SU-DHL-6 (cell line): ENCODE results near the gene OR10A6.

Experiments used
- EZH2phosphoT487 ChIP-seq: fragments of 200-600 bp; sonication (generic), shearing (Covaris generic); conservative IDR thresholded peaks from 2 replicates; pipeline ENCODE4 v1.6.1; 2018; ENCODE audit warnings: mild to moderate bottlenecking, antibody characterized with exemption, low read length, moderate library complexity, mixed read lengths
- TF ChIP-seq, protein P1 (sequence below): fragments of 200-600 bp; sonication (generic); IDR thresholded peaks from one replicate; pipeline ENCODE4 v1.5.1; 2017; ENCODE audit warnings: antibody characterized with exemption, mild to moderate bottlenecking, low read length, moderate library complexity; ENCODE audit not compliant: insufficient read depth, poor library complexity, severe bottlenecking

DNA sequence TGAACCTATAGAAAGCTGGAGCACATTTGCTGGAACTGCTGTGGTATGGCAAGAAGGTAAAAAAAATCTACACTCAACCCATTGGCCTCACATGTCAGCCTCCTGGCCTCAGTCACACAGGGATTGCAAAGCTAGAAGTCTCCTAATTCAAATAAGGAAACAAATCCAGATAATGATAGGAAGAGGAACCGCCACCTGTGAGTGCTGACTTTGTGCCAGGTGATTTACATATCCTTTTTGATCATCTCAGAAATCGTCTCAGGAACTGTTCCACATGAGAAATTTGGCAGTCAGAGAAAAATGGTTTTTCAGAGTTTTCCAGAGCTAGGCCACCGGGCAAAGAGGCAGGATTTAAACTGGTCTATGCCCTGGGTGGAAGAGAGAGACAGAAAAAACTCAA is 33.2 kb upstream of the OR10A6 start:
- TF ChIP-seq, protein P1, sequence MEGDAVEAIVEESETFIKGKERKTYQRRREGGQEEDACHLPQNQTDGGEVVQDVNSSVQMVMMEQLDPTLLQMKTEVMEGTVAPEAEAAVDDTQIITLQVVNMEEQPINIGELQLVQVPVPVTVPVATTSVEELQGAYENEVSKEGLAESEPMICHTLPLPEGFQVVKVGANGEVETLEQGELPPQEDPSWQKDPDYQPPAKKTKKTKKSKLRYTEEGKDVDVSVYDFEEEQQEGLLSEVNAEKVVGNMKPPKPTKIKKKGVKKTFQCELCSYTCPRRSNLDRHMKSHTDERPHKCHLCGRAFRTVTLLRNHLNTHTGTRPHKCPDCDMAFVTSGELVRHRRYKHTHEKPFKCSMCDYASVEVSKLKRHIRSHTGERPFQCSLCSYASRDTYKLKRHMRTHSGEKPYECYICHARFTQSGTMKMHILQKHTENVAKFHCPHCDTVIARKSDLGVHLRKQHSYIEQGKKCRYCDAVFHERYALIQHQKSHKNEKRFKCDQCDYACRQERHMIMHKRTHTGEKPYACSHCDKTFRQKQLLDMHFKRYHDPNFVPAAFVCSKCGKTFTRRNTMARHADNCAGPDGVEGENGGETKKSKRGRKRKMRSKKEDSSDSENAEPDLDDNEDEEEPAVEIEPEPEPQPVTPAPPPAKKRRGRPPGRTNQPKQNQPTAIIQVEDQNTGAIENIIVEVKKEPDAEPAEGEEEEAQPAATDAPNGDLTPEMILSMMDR = no peak
- no peak for TF ChIP-seq EZH2phosphoT487
